Measurements from ENCODE around the gene MYL10. TPM values are rescaled to one million over a fixed set of nuclear protein-coding genes. Genes with fewer than 3 reads are reported as not detected.

Gene MYL10
- total RNA-seq (not detected), polyA plus RNA-seq (not detected), total RNA-seq (0 reads per million in 6 experiments)

- no peak within 1 kb of the TSS for H3K4me3 Mint-ChIP-seq
- no peak within 1 kb of the TSS for H3K27ac Mint-ChIP-seq
- DNase-seq (no peak), ATAC-seq (no peak)
- H3K9me3 Mint-ChIP-seq = peaks cover 0 to 11% (median 0%) of the 10 kb centered on the region in 9 donors
- H3K27me3 Mint-ChIP-seq = peaks cover 9 to 29% (median 13%) of the 10 kb centered on the region in 5 donors
- H3K4me1 Mint-ChIP-seq = peaks cover 0 to 6% (median 1%) of the 10 kb centered on the region in 4 donors
- POLR2A ChIA-PET = no interaction called here
- H3K36me3 Mint-ChIP-seq = peaks cover 0 to 5% (median 0%) of the 10 kb centered on the region in 3 donors
Measured at GRCh38 chr7:101629171-101629570, at the start of gene MYL10. Gene MYL10 (minus strand): TSS chr7:101629296. CDS start chr7:101629118, 178 bp downstream.

- Mint-ChIP-seq H3K4me3 (no peak overlapping the region), H3K4me1 (no peaks in the 10 kb centered on the region), H3K36me3 (no peaks in the 10 kb centered on the region), H3K27ac (no peak overlapping the region), H3K27me3 (no peaks in the 10 kb centered on the region), H3K9me3 (no peaks in the 10 kb centered on the region)
- ATAC-seq (no peak), DNase-seq (no peak)
- POLR2A ChIA-PET = no interaction called here
Measured at GRCh38 chr7:101678658-101679057, 49.6 kb upstream of the MYL10 start.

- H3K4me1 Mint-ChIP-seq = no peaks in the 10 kb centered on the region
- H3K36me3 Mint-ChIP-seq = no peaks in the 10 kb centered on the region
- peak overlapping the region in 1 of 10 donors; percentile 67 for H3K27ac Mint-ChIP-seq
- ATAC-seq = no peak
- POLR2A ChIA-PET = no interaction called here
- H3K27me3 Mint-ChIP-seq = no peaks in the 10 kb centered on the region
- no peak overlapping the region for H3K4me3 Mint-ChIP-seq
- peaks cover 0 to 4% (median 0%) of the 10 kb centered on the region in 9 donors for H3K9me3 Mint-ChIP-seq
- DNase-seq = no peak
Measured at GRCh38 chr7:101677797-101678479, 48.8 kb upstream of the MYL10 start.

- no peaks in the 10 kb centered on the region for H3K4me1 Mint-ChIP-seq
- DNase-seq = no peak
Measured at GRCh38 chr7:101677391-101677790, 48.3 kb upstream of the MYL10 start.

GRCh38 chr7:101676956-101677355, 47.9 kb upstream of the MYL10 start:
- H3K36me3 Mint-ChIP-seq = no peaks in the 10 kb centered on the region
- POLR2A ChIA-PET = no interaction called here
- DNase-seq = no peak
- ATAC-seq = no peak
- H3K27ac Mint-ChIP-seq = no peak overlapping the region
- no peaks in the 10 kb centered on the region for H3K27me3 Mint-ChIP-seq
- H3K4me3 Mint-ChIP-seq = no peak overlapping the region
- H3K4me1 Mint-ChIP-seq = no peaks in the 10 kb centered on the region
- H3K9me3 Mint-ChIP-seq = peaks cover 0 to 4% (median 0%) of the 10 kb centered on the region in 9 donors

More at GRCh38 chr7:101677391-101677790, 48.3 kb upstream of the MYL10 start:
- Mint-ChIP-seq H3K36me3 (no peaks in the 10 kb centered on the region), H3K4me3 (no peak overlapping the region), H3K27me3 (no peaks in the 10 kb centered on the region), H3K27ac (no peak overlapping the region), H3K9me3 (peaks cover 0 to 4% (median 0%) of the 10 kb centered on the region in 9 donors)
- POLR2A ChIA-PET = no interaction called here
- ATAC-seq = no peak

DNA sequence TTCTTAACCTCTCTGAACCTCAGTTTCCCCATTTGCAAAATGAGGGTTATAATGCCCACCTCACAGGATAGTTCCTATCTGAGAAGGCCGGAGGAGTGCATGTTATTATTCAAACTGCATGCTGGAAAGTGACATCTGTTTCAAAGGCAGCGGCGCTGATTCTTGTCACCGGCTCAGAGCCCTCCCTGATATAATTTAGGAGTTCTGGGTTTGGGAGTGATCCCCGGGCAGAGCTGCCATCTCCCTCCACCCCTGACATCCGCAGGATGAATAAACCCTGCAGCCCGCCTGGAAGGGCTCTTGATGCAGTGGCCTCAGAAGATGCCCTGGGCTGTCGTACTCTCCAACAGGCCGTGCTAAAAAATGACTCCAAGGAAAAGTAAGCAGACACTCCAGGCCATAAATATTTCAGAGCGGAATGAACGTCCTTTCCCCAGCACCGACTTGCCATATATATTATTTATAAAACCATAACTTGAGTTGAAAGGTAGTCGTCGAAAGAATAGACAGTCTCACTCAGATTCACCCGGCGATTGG, 47.0 kb upstream of the MYL10 start:
- H3K27ac Mint-ChIP-seq = no peak overlapping the region
- H3K4me1 Mint-ChIP-seq = no peaks in the 10 kb centered on the region
- POLR2A ChIA-PET = no interaction called here
- peaks cover 0 to 4% (median 0%) of the 10 kb centered on the region in 9 donors for H3K9me3 Mint-ChIP-seq
- H3K27me3 Mint-ChIP-seq = no peaks in the 10 kb centered on the region
- DNase-seq (no peak), ATAC-seq (no peak)
- H3K36me3 Mint-ChIP-seq = no peaks in the 10 kb centered on the region
- H3K4me3 Mint-ChIP-seq = no peak overlapping the region

DNA sequence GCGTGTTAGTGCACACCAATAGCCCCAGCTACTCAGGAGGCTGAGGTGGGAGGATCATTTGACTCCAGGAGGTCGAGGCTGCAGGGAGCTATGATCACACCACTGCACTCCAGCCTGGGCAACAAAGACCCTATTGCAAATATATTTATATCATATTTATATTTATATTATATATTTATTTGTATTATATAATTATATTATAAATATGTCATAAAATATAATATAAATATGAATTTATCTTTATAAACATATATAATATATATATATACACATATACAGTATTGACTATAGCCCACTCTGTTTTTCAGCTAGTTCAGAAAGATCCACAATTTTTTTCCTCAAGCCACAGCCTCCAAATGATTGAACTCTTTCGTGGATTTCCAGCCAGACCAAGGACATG, 45.3 kb upstream of the MYL10 start:
- POLR2A ChIA-PET = no interaction called here

GRCh38 chr7:101673951-101674350, 44.9 kb upstream of the MYL10 start:
- no peak overlapping the region for H3K27ac Mint-ChIP-seq
- ATAC-seq (no peak), DNase-seq (no peak)
- H3K4me1 Mint-ChIP-seq = no peaks in the 10 kb centered on the region
- no peaks in the 10 kb centered on the region for H3K27me3 Mint-ChIP-seq
- POLR2A ChIA-PET = interaction anchor here (0.5 kb wide), 1 partner anchor 67 kb away, joined by 3 read pairs; no protein-coding TSS in a partner anchor
- no peak overlapping the region for H3K4me3 Mint-ChIP-seq
- H3K9me3 Mint-ChIP-seq = peaks cover 0 to 4% (median 0%) of the 10 kb centered on the region in 9 donors
- no peaks in the 10 kb centered on the region for H3K36me3 Mint-ChIP-seq

More for the DNA sequence above, 45.3 kb upstream of the MYL10 start:
- Mint-ChIP-seq H3K4me3 (no peak overlapping the region), H3K36me3 (no peaks in the 10 kb centered on the region), H3K9me3 (peaks cover 0 to 4% (median 0%) of the 10 kb centered on the region in 9 donors), H3K4me1 (no peaks in the 10 kb centered on the region), H3K27ac (no peak overlapping the region), H3K27me3 (no peaks in the 10 kb centered on the region)
- ATAC-seq (no peak), DNase-seq (no peak)

- POLR2A ChIA-PET = interaction anchor here (0.5 kb wide), 1 partner anchor 68 kb away, joined by 3 read pairs; no protein-coding TSS in a partner anchor
- peaks cover 0 to 2% (median 0%) of the 10 kb centered on the region in 3 donors for H3K36me3 Mint-ChIP-seq
- no peaks in the 10 kb centered on the region for H3K27me3 Mint-ChIP-seq
Measured at GRCh38 chr7:101673315-101673714, 44.2 kb upstream of the MYL10 start.

DNA sequence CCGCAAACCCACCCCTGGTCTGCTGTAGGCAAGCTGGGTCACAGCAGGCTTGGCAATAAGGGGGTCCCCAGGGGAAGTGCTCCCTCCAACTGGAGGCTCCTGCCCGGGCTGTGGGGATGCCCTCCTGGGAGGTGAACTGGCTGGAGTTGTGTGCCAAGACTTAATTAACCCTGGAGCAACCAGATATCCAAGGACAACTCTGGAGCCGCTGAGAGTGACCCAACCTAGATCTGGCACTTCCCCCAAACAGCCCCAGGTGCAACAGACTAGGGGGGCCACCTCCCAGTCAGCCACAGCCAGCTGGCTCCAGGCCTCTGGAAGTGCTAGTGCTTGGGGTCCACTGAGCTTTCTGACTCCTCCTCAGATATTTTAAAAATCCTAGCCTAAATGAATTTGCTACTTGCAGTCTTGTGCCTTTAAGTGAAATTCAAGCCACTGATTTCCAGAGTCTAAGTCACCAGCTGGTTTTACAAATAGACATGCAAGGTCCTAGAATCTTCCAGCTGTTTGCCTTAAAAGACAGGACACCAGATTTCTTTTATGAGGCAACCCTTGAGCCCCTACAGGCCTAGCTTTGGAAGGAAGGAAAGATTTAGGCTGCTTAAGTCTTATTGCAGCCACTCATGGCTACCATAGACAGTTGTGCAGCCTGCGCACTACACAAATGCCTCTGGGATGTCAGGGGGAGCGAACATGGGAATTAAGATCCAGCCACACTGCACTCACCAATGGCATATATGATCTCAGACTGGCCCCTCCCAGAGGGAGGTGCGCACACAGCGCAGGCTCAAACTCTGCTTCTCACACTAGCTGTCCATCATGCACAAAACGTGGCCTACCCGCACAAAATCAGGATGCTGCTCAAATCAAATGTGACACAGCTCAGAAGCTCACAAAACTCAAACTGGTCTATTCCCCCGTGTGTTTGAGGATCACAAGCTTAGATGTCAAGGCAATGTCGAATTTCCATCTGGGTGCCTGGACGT, 42.6 kb upstream of the MYL10 start:
- no peak overlapping the region for H3K4me3 Mint-ChIP-seq
- peak overlapping the region in 1 of 10 donors; percentile 29 for H3K27ac Mint-ChIP-seq
- no peaks in the 10 kb centered on the region for H3K27me3 Mint-ChIP-seq
- no peak for DNase-seq
- H3K36me3 Mint-ChIP-seq = peaks cover 0 to 5% (median 0%) of the 10 kb centered on the region in 3 donors
- peaks cover 0 to 13% (median 4%) of the 10 kb centered on the region in 9 donors for H3K9me3 Mint-ChIP-seq
- POLR2A ChIA-PET = no interaction called here
- no peak for ATAC-seq
- no peaks in the 10 kb centered on the region for H3K4me1 Mint-ChIP-seq

More at GRCh38 chr7:101673315-101673714, 44.2 kb upstream of the MYL10 start:
- H3K4me1 Mint-ChIP-seq = no peaks in the 10 kb centered on the region
- peaks cover 0 to 6% (median 3%) of the 10 kb centered on the region in 9 donors for H3K9me3 Mint-ChIP-seq
- no peak for ATAC-seq
- DNase-seq = no peak
- no peak overlapping the region for H3K4me3 Mint-ChIP-seq
- no peak overlapping the region for H3K27ac Mint-ChIP-seq

DNA sequence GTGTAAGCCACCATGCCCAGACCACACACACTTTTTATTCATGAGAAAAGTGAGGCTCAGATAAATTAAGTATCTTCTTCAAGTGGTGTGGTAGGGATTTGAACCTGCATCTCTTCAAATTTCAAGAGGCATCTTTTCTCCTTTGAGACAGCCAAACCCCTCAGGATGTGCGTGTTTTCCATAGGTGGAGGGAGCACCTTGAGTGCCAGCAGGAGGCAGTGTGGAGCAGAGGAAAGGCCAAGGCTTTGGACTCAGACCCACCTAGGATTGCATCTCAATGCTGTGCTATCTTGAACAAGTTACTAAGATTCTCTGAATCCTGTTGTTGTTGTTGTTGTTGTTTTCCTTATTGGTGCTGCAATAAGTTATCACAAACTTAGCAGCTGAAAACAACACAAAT, 40.2 kb upstream of the MYL10 start:
- POLR2A ChIA-PET = no interaction called here
- H3K4me3 Mint-ChIP-seq = no peak overlapping the region
- no peaks in the 10 kb centered on the region for H3K4me1 Mint-ChIP-seq
- peaks cover 0 to 13% (median 4%) of the 10 kb centered on the region in 9 donors for H3K9me3 Mint-ChIP-seq
- no peak for DNase-seq
- H3K36me3 Mint-ChIP-seq = peaks cover 0 to 5% (median 0%) of the 10 kb centered on the region in 3 donors
- no peak for ATAC-seq
- no peak overlapping the region for H3K27ac Mint-ChIP-seq
- H3K27me3 Mint-ChIP-seq = peaks cover 0 to 4% (median 0%) of the 10 kb centered on the region in 5 donors

DNA sequence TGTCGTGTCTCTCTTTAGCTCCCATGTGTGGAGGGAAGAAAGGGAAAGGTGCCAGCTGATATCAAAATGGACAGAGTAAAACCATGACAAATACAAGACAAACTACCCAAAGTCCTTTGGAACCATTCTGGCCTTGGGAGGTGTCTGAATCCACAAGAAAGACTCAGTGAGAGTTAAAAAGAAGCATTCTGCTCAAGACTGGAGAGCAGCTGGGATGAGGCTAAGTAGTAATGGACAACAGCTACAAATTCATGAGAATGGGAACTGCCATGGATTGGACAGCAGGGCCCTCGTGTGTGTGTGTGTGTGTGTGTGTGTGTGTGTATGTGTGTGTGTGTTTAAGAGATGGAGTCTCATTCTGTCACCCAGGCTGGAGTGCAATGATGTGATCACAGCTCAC, 39.6 kb upstream of the MYL10 start:
- Mint-ChIP-seq H3K27ac (peak overlapping the region in 1 of 10 donors; percentile 43), H3K9me3 (peaks cover 0 to 13% (median 4%) of the 10 kb centered on the region in 9 donors), H3K36me3 (peaks cover 0 to 5% (median 0%) of the 10 kb centered on the region in 3 donors), H3K4me1 (no peaks in the 10 kb centered on the region), H3K4me3 (no peak overlapping the region), H3K27me3 (peaks cover 0 to 4% (median 0%) of the 10 kb centered on the region in 5 donors)
- POLR2A ChIA-PET = no interaction called here
- DNase-seq (no peak), ATAC-seq (no peak)

All from naive thymus-derived CD8-positive, alpha-beta T cell (primary cell).